Ramos (cell line): ENCODE measurements around the gene PLEKHG3.
"Not testable (repeated sequence)": the region's sequence is repeated elsewhere in the genome, so short reads cannot be mapped to it uniquely, and the experiment has no call there.

ENCODE experiments used
- in situ Hi-C: fragments of 300-500 bp; cut with MboI; formaldehyde crosslinking; loops from one replicate; pipeline ENCODE4 v1.14.3; 2022; ENCODE audit warnings: low sequenced_read_pairs; ENCODE audit not compliant: unreplicated experiment

The PLEKHG3 gene

GRCh38 chr14:64686282-64686615 is 18.0 kb upstream of the PLEKHG3 start:
- in situ Hi-C loops = no loop called here

DNA sequence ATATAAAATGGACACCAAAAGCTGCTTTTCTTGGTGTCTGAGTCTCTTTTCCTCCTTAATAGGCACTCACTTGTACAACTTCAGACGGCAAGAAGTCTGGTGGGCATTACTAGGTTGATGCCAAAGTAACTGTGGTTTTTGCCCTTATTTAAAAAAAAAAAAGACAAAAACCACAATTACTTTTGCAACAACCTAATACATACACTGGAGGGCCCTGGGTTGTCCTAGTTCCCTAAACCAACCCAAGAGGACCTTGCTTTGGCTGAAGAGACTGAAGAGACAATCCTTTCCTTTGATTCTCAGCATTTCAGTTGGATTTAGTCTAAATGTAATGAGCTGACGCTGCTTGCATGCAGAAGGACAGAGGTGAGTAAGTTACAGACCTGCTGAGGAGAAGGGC is 16.2 kb upstream of the PLEKHG3 start:
- in situ Hi-C loops = no loop called here

DNA sequence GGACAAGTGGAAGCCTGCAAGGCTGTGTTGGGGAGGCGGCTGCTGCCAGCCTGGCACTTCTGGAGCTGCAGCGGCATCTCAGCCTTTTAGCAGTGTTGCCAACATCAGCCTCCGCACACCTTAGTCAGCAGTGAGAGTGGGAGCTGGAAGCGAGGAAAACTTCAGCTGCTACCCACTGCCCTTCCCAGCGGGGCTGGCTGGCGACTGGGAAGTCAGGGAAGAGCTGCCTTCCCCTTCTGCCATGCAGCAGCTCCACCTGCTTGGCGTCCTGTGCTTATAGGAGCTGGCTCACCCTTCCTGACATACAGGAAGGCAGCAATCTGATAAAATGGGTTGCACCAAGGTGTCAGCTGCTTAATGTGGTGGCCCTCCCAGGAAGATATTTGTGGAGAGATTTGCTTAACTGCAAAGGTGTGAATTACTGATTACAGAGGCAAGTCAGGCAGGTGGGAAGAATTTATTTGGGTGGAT is 15.4 kb upstream of the PLEKHG3 start:
- in situ Hi-C loops = no loop called here

DNA sequence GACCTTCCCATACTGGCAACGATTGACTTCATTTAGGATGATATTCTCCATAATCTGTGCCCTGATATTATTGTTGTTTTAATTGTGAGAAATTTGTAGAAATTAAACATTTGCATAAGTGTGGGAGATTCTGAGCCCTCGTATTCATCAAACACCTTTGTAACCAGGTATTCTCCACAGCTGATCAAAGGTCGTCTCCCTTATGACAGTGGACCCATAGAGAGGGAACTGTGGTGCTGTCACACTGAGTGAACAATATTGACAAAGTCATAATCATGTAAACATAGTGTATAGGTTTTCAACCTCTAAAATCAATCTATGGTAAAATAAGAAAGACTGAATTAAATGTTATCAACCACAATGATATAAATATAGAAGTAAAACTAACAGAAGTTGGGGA is 14.9 kb upstream of the PLEKHG3 start:
- in situ Hi-C loops = no loop called here

GRCh38 chr14:64690607-64691006 is 13.6 kb upstream of the PLEKHG3 start:
- in situ Hi-C loops = not testable (repeated sequence)

- in situ Hi-C loops = no loop called here
These were observed 12.8 kb upstream of the PLEKHG3 start for GRCh38 chr14:64691376-64691775.

DNA sequence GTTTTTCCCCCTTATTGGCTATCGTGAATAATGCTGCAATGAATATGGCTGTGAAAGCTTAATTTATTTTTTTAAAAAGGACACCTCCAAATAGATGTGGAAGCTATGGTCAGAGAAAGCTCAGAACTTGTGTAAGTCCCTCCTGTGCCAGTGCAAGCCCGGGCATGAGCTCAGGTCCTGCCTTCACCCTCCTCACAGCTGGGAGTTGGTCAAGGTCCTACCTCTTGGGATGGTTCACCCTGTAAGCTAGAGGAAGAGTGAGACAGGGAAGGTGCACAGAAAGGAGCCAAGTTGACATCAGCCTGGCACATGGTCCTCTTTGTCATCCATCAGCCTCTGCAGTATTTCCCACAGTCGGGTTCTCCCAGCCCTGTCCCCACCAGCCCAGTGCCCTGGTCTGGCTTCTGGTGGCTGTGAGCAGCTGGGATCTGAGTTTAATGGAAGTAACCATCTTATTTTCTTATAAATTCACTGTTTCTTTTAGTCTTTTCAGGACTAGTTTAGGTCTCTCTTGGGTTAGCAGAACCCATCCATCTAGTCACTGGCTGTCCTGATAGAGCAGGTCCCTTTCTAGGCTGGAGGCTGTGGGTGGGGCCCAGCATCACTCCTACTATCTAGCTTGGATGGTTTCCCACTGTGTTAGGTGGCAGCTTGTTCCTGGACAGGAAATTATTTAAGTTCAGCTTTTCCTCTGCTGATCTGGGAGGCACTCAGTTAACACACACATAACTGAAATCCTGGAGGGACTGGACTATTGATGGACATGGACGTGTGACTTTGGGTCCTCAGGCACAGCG is 11.8 kb upstream of the PLEKHG3 start:
- in situ Hi-C loops = no loop called here

DNA sequence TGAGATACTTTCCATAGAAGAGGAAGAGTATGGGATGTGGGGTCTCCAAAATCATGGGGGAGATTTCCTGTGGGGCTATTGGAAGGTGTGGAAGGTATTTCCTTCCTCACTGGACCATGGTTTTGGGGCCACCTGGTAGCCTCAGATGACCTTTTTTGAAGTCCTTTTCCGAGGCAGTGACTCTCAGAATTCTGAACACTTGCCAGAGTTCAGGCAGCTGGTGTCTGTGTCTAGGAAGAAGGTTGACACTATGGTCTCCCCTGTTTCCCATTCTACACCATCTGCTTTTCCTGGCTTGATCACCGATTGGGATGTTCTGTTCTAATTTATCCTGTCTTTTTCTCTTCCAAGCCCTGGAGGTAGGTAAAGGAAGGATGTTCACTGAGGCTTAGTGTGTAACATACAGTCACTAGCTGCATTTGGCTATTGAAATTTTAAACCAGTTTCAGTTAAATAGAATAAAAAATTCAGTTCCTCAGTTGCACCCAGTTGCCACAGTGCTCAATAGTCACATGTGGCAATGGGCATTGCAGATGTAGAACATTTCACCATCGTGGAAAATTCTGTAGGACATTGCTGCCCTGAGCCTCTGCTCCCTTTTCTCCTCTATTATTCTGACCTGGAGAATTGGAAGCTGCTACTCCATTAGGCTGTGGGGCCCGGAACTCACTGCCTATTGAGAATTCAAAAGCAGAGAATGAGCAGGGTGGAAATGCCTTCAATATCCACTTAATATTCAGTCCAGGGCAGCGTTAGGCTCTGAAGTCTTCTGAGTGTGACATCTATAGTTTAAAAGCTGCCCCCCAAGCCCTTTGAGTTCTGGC is 11.0 kb upstream of the PLEKHG3 start:
- in situ Hi-C loops = no loop called here

- in situ Hi-C loops = no loop called here
These were observed 10.4 kb upstream of the PLEKHG3 start for GRCh38 chr14:64693810-64694165.

DNA sequence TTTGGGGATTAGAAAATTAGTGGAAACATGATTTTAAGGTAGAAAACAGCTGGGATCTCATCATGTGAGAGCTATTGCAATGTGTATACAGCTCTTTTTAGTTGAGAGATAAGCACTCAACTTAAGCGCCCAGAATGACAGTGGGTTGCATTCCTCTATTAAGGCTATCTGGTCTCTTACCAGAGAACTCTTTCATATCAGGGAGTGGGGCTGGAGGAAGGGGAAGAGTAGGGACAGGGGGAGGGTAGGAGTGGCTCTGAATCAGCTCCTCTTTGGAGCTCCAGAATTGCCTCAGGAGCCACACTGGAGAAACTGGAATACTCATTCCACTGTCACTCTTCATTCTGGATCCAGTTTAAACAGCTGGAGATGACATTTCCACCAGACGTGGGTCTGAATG is 9.2 kb upstream of the PLEKHG3 start:
- in situ Hi-C loops = no loop called here

GRCh38 chr14:64696355-64696857 is 7.8 kb upstream of the PLEKHG3 start:
- in situ Hi-C loops = no loop called here

- in situ Hi-C loops = no loop called here
These were observed 5.3 kb upstream of the PLEKHG3 start for GRCh38 chr14:64698903-64699302.

GRCh38 chr14:64700290-64700689 is 3.9 kb upstream of the PLEKHG3 start:
- in situ Hi-C loops = no loop called here

- in situ Hi-C loops = no loop called here
These were observed 3.3 kb upstream of the PLEKHG3 start for GRCh38 chr14:64700894-64701293.

DNA sequence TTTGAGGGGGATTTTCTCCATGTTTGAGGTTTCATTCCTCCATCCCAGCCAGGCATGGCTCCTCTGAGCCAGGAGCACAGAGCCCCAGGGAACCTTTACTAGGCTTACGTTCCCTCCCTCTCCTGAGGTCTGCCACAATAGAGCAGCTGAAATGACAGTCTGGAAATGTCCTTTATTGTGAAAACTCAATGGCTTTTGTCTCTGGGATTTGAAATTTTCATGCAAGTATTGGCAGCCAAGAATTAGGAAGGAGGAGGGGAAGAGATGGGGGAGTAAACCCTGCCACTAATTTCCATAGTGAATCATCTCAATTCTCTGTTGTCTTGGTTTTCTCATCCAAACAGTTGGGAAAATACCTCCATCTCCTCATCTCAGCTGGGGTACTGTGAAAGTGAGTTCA is 2.6 kb upstream of the PLEKHG3 start:
- in situ Hi-C loops = no loop called here

DNA sequence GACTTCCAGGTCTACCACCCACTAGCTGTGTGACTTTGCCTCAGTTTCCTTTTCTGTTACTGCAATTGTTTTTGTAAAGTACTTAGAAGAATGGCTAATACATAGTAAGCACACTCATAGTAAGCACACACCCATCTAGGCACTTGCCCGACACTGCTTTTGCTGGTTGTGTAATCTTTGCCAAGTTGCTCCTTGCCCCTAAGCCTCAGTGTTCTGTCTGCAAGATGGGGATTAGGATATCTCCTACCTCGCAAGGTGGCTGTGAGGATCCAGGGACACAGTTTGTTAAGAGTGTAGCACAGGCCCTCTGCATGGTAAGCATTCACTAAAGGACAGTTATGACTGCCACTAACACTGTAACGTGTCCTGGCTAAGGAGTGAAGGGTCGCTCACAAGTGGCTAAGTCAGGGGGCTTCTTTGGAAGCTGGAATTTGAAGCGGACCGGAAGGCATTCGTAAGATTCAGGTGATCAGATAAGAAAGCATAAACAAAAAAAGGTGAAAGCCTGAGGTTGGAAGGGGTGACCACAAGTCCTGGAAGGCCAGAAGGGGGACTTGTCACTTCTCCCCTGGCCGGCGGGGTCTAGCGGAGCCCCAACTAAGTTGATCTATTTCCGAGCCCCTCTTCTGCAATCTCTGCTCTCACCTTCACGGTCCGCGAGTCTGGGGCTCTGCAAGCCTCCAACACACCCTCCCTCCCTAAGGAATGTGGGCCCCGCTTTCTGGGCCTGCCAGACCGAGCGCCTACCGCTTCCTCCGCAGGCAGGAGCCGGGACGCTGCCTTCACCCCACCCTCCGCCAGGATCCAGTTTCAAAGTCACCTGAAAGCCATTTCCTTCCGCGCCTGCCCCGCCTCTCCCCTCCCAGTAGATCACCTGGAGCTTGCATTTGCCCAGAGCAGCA is 1.5 kb upstream of the PLEKHG3 start:
- in situ Hi-C loops = no loop called here

- in situ Hi-C loops = no loop called here
These were observed 655 bp upstream of the PLEKHG3 start for GRCh38 chr14:64703395-64704142.

- in situ Hi-C loops = no loop called here
These were observed 638 bp downstream of the PLEKHG3 start for GRCh38 chr14:64704743-64705380.

DNA sequence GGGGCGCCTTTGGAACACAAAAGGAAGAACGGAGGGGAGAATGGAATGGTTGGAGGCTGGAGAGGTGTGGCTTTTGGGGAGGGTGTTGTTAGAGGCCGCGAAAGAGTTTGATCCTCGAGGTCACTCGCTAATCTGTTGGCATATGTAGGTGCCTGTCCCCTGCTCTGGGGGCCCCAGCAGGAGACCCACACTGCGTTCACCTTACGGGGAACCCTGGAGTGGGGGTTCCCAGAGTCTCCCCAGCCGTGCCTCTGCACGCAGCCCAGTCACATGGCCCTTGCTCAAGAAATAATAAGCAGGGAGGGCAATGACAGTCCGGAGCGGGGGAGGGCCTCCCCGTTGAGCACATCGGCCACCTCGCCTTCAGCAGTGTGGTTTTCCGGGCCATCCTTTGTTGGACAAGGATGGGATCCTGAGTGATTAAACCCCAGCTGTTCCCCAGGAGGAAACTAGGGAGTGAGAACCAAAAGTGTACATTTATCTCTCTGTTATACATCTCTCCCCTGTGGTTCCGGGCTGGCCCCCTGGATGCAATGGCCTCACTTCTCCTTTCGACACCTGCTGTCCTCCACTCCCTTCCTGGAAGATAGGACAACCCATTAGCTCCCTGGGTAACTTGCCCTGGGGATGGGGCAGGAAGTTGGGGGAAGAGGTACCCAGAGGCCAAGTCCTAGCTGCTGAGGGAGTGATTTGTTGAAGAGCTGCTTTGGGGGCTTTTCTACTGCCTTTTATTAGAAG is 1.3 kb downstream of the PLEKHG3 start:
- in situ Hi-C loops = no loop called here
